OCI-LY3 (cell line): ENCODE results near the gene KHNYN.

ENCODE experiments used
- EZH2phosphoT487 ChIP-seq: fragments of 200-600 bp; shearing (Covaris generic); IDR thresholded peaks from 2 replicates; pipeline ENCODE4 v1.6.1; 2018; ENCODE audit warnings: antibody characterized with exemption, mixed run types, low read depth
- TF ChIP-seq, protein P1 (sequence below): fragments of 200-600, 300-600 bp; sonication (generic); IDR thresholded peaks from 2 replicates; pipeline ENCODE4 v1.5.1; 2014; ENCODE audit warnings: antibody characterized with exemption, low read length, low read depth

DNA sequence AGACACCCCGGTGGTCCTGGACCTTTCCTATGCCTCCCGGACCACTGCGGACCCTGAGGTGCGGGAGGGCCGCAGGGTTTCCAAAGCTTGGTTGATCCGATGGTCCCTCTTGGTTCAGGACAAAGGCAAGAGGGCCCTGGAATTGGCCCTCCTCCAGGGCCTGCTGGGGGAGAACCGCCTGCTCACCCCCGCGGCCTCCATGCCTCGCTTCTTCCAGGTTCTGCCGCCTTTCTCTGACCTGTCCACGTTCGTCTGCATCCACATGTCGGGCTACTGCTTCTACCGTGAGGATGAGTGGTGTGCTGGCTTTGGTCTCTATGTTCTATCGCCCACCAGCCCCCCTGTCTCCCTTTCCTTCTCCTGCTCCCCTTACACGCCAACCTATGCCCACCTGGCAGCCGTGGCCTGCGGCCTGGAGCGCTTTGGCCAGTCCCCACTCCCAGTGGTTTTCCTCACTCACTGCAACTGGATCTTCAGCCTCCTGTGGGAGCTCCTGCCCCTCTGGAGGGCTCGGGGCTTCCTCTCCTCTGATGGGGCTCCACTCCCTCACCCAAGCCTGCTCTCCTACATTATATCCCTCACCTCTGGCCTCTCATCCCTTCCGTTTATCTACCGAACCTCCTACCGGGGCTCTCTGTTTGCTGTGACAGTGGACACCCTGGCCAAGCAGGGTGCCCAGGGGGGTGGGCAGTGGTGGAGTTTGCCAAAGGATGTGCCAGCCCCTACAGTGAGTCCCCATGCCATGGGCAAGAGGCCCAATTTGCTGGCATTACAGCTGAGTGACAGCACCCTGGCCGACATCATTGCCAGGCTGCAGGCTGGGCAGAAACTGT, 14.1 kb upstream of the KHNYN start:
- TF ChIP-seq, protein P1, sequence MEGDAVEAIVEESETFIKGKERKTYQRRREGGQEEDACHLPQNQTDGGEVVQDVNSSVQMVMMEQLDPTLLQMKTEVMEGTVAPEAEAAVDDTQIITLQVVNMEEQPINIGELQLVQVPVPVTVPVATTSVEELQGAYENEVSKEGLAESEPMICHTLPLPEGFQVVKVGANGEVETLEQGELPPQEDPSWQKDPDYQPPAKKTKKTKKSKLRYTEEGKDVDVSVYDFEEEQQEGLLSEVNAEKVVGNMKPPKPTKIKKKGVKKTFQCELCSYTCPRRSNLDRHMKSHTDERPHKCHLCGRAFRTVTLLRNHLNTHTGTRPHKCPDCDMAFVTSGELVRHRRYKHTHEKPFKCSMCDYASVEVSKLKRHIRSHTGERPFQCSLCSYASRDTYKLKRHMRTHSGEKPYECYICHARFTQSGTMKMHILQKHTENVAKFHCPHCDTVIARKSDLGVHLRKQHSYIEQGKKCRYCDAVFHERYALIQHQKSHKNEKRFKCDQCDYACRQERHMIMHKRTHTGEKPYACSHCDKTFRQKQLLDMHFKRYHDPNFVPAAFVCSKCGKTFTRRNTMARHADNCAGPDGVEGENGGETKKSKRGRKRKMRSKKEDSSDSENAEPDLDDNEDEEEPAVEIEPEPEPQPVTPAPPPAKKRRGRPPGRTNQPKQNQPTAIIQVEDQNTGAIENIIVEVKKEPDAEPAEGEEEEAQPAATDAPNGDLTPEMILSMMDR = no peak
- TF ChIP-seq EZH2phosphoT487 = no peak
